Stimulated activated CD4-positive, alpha-beta T cell treated with anti-CD3 and anti-CD28 coated beads, Interleukin-15, amount 100 ng/mL, for 1 hour (primary cell): ENCODE data around the gene UBE2H.
"Not testable (repeated sequence)": the region's sequence is repeated elsewhere in the genome, so short reads cannot be mapped to it uniquely, and the experiment has no call there.

Source experiments
- DNase-seq, 2 donors: peaks; one replicate each; pipeline ENCODE4 v3.0.0-alpha.2; 2020; ENCODE audit warnings: low read depth in 1 of 2, low spot score in 1 of 2

The UBE2H gene

DNA sequence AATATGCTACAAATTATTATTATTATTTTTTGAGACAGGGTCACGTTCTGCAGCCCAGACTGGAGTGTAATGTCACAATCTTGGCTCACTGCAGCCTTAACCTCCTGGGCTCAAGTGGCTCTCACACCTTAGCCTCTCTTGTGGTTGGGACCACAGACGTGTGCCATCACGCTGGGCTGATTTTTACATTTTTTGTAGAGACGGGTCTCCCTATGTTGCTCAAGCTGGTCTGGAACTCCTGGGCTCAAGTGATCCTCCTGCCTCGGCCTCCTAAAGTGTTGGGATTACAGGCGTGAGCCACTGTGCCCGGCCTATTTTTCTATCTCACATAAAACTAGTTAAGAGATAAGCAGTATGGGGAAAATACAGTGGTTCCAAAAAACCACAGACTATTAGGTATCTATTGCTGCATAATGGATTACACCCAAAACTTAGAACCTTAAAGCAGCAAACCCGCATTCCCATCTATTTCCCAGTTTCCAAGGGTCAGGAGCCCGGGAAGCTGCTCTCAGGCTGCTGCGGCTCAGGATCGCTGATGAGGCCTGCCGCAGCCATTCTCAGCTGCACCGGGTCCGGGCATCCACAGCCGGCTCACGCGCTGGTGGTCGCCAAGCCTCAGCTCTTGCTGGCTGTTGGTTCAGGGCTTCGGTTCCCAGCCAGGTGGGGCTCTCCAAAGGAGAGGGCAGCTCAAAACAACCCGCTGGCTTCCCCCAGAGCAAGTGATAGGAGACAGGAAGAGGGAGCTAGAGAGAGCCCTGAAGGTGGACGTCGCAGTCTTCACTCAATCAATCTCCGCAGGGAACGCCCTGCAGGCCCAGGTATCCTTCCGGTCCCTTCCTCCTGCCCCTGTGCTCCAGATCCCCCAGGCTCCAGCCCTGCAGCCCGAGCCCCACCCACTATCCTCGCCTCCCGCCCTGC is 128.2 kb downstream of the UBE2H start:
- DNase-seq: no peak

DNA sequence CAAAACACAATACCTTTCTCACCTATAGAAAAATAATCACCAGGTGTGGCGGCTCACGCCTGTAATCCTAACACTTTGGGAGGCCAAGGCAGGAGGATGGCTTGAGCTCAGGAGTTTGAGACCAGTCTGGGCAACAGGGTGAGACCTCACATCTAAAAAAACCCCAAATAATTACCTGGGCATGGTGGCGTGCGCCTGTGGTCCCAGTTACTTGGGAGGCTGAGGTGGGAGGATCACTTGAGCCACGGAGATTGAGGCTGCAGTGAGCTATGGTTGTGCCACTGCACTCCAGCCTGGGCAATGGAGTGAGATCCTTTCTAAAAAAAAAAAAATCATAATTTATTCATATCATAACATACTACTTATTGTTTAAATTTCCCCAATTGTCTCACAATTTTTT is 129.6 kb downstream of the UBE2H start:
- DNase-seq: not testable (repeated sequence)

DNA sequence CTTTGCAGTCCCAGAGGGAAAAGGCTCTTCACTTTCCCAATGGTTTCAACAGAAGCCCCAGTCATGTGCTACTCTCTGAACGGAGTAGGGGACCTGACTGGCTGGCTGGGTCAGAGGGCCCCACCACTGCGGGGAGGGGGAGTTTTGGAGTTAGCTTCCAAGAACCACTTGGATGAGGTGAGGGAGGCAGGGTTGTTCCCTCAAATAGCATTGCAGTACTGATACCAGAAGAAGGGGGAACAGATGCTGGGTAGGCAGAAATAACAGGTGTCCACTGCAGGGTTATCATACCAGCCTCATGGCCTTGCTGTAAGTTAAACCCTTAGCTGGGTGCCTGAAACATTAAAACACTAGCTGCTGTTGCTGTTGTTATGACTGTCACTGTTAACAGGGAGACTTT is 131.3 kb downstream of the UBE2H start:
- no peak for DNase-seq

DNA sequence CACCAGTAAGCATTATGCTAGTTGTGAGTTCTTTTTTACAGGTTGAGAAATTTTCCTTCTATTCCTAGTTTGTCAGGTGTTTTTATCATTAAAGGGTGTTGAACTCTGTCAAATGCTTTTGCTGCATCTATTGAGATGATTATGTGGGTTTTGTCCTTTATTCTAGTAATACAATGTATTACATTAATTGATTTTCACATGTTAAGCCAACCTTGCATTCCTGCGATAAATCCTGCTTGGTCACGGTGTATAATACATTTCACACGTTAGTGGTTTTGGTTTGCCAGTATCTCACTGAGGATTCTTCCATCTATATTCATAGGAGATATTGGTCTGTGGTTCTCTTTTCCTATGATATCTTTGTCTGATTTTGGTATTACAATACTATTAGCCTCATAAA is 136.0 kb downstream of the UBE2H start:
- DNase-seq: no peak

DNA sequence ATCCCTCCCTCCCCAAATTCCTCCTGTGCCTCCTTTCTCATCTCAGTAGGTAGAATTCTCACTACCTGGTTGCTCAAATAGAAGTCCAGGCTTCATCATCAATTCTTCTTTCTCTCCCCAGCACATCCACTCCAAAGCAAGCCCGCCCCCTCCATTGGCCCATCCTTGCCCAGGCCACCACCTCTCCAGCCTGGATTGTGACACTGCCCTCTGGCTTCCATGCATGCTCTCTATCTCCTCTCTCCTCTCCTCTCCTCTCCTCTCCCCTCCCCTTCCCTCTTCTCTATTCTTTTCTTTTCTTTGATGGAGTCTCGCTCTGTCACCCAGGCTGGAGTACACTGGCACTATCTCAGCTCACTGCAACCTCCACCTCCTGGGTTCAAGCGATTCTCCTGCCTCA is 144.9 kb downstream of the UBE2H start:
- no peak for DNase-seq

DNA sequence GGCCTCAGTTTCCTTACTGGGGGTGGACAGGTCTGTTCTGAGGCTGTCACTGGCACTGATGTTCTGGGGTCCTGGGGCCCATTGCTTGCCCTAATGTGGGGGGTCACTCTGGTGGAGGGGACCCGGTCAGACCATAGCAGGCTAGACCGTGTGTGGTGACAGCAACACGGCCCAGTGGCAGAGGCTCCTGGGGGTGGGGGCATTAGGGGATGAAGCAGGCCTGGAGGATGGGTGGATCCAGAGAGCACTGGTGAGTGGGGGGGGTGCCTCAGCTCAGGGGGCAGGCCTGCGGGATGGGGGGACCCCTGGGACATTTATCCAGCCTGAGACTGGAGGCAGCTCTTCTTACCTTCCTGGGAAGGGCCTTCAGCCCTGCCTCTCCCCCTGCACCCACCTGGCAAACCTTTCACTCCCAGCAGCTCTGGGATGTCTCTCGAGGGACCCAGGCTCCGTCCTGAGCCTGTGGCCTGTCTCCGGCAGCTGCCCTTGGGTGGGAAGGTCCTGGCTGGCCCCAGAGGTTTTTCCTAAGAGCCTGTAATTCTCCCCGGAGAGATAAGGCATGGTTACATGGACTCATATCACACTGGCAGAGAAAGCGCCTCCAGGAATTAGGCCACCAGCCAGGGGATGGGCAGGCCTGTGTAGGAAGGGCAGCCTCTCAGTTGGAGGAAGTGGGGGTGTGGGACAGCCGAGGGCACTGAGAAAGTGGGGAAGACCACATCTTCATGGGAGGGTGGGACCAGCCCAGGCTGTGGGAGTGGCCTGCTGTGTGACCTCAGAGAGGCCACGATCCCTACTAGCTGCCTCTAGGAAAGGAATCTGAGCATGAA is 147.7 kb downstream of the UBE2H start:
- DNase-seq: no peak

DNA sequence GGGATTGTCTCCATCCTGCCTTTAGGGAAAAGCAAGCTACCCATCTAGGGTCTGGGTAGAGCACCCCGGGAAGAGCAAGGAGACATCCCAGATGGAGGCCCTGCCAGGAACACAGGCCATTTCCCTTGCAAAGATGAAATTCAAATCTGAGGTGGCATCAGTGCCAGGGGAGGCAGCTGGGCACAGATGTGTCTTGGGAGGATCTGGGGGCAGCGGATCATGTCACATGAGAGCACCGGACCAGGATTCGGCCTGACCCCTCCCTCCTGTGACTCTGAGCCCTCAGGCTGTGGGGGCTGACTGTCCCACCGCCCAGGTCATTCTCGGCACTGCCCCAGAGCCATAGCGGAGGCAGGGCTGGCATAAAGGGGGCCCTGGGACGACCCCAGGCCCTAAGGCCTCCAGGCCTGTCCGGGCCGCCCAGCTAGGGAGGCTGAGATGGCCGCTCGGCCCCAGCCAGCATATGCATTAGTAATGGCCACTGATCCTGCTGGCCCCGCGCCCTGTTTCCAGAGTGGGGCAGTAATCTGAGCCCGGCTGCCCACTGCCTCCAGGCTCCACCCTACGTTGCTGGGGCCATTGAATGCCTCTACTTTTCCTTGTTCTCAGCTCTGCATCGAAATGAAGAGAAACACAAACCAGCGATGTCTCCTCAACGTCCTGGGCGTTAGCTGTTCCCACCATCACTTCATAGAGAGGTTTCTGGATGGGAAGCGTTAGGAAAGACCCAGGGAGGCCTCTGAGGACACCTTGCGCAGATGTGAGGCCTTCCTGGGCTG is 148.5 kb downstream of the UBE2H start:
- no peak for DNase-seq

DNA sequence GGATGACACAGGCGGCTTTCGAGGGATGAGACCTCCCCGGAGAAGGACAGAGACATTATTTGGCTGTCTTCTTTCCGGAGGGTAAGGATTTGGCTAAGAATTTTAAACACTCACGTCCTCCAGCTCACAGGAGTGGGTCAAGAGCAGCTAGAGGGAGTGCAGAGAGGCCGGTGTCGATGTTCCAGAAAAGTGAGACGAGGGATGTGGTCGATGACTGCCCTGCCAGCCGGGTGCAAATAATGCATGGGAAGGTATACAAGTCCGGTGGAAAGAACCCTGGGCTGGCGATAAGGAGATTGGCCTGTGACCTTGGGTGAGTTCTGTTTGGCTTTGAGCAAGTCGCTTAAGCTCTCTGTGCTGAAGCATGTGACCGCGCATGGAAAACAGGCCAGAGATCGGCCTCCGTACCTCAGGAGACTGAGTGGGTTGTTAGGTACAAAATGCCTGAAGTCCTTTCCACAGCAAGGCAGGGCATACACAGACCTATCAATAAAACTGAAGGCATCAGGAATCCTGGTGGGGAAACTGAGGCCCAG is 149.1 kb downstream of the UBE2H start:
- no peak for DNase-seq

DNA sequence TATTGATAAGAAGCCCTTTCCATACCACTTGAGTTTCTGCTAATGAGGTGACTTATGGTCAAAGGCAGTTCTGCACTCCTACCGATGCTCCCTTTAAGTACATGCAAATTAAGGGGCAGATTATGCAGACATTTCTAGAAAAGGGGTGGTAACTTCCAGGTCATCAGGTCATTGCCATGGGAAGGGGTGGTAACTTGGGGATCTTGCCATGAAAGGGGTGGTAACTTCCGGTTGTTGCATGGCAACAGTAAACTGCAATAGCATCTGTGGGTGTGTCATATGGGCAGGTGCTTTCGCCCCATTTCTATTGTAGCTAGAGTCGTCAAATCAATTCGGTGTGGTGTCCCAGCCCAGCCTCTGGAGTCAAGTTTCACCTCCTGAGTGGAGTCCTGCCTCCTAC is 150.9 kb downstream of the UBE2H start:
- DNase-seq: no peak

DNA sequence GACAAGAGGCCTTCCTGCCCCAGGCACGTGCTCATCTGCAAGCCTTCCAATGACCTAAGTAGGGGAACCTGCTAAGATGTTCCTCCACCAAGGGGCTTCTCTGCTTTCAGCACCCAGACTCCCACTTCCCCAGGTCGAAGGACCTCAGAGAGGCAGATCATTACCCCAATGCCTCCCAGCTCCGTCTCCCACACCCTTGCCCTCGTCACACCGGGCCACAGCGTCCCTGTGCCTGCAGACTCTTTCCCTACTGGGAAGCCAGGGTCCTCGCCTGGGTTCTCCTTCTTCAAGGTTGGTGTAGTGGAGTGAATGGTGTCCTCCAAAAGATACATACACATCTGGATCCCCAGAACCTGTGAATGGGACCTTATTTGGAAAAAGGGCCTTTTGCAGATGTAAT is 151.9 kb downstream of the UBE2H start:
- DNase-seq: no peak

DNA sequence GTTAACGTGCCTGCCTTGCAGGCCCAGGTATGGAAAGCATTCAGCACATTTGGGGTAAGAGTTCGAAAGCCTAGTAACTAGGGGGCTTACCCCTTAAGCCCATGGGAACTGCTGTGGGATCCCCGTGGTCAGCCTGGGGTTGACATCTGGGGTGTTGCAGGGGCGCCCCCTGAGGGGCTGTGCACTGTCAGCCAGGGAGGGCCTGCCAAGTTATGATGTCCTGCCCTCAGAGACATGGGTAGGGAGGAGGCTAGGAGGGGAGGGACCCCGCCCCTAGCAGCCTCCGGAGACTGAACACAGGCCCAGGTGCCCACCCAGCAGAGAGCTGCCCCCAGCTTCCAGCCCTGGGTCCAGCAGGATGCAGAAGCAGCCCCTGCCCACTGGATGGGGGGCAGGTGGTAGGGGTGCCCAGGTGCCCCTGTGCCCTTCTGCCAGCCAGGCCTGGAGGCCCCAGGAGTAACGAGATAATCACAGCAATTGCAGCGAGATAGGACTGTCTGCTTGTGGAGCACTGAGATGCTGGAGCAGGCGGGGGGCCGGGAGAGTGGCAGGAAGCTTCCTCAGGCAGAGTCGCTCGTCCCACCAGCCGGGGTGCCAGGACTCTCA is 153.3 kb downstream of the UBE2H start:
- DNase-seq: no peak

DNA sequence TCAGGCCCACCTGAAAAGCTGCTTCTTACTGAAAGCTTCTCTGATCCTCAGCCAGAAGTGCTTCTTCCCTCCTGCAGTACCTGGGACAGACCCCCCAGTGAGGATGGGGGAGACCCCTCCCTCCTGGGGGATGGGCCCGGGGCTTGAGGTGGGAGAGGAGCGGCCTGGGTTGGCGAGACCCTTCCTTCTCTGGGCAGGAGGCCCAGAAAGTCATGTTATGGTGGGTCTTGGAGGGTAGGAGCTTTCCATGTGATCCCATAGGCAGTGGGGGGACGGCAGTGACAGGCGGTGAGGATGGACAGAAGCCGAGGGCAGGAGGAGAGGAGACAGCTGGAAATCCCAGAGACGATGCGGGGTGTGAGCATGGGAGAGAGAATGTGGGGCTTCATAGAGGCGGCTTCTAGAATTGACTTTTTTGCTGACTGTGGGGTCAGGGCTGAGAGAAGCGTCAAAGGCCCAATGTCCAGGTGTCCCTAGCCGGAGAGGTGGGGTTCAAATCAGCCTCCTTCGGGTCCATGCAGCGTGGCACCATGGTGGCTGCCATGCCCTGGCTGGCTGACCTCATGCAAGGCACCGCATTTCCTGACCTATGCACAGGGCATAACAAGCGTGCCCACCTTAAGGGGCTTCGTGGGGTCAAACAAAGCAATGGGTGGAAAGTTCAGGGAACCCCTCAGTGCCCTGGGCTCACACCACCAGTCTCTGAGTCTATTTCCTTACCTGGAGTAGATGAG is 154.0 kb downstream of the UBE2H start:
- no peak for DNase-seq

DNA sequence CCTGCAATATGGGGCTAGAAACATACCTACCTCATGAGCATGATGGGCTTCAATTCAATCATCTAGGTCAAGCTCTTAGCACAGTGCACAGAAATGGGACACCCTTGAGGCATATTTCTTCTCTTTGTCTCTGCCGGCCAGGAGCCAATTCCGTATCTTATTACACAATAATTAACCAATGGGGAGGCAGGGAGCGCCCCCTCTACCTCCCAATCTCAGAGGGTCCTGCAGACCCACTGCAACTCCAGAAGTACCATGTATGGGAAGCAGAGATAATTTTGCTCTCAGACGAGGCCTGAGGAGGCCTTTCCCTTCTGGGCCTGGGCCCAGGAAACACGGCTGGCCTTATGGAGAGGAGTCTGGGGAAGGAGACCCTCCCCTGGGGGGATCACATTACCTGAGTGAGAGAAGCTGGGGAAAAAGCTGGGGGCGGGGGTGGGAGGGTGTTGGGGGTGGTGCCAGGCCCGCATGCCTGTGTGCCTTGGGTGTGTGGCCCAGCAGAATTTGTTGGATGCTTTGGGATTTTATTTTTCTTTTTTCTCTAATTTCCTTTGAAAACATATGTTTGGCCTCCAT is 155.5 kb downstream of the UBE2H start:
- no peak for DNase-seq

DNA sequence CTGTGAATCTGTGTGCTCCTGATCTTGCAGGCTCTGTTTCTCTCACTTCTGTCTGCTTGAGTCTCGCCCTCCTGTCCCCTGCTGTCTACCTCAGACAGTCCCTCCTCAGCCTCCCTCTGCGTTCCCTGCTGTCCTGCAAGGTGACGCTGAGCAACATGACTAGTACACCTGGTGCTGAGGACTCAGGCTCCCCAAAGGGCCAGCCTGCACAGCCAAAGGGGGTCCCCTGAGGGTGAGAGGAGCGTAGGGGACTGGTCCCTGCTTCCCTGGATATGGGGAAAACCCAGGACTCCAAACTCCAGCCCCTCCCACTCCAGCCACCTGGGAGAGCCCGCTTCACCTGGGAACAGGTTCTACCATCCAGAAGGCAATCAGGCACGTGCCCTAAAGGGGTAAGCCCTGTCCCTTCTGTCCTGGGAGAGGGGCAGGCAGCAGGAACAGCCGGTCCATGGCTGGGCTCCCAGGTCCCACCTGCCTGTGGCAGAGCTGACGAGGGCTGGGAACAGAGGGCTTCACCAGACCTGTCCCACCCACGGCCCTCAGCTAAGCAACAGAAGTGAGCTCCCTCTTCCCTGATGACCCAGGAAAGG is 156.5 kb downstream of the UBE2H start:
- DNase-seq: no peak

DNA sequence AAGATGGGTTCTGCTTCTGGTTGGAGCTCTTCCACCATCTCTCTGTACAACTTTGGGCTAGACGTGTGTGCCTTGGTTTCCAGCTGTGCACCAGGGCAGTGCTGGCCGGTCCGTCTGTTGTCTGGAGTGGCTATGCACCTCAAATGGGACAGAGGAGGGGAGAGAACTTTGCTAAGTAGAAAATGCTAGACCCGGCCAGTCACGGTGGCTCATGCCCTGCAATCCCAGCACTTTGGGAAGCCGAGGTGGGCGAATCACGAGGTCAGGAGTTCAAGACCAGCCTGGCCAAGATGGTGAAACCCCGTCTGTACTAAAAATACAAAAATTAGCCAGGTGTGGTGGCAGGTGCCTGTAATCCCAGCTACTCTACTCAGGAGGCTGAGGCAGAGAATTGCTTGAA is 158.3 kb downstream of the UBE2H start:
- DNase-seq: not testable (repeated sequence)

DNA sequence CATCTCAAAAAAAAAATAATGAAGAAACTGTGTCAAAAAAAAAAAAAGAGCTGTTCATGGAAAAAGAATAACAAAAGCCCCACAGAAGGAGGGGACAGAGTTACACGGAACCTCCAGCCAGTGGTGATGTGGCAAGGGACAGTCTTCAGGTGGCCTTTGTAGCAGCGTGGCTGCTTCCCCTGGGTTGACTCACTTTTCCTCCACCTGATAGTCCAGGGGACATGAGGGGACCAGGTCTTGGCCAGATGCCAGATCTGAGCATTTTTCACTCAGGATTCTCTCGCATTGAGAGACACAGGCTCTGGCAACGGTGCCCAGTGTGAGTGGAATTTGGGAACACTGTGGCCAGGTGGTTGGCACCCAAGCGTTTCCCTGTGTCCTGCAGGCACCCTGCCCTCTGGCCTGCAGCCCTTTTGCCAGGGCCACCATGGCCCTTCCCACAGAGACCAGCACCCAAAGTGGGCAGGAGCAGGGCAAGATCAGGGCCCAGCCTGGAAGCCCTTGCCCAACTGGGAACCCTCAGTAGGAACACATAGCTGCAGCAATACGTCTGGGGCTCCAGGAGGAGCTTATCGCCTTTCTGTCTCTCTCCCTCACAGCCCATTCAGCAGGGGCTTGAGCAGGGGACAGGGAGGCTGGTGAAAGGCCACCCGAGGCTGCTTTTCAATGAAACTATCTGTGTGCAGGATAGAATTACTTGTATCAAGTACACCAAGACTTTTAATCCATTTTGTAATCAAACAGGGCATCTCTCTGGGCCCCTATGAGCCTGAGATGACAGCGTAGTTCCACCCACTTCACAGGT is 159.1 kb downstream of the UBE2H start:
- no peak for DNase-seq

DNA sequence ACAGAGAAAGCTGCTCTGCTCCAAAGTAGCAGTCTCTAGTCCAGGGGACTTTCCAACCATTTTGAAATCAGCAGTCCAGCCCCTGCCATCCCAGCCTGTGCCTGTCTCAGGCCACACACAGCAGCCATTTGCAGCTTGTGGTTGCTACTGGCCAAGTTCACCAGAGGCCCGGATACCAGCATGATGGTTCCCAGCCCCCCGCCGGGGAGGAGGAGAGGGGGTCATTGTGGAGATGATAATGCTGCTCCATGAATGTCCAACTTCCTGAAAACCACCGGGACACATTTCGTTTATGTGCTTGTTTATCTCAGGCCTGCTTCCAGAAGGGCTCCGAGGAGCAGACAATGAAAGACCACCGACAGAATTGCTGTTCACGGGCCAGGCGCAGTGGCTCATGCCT is 160.0 kb downstream of the UBE2H start:
- no peak for DNase-seq

DNA sequence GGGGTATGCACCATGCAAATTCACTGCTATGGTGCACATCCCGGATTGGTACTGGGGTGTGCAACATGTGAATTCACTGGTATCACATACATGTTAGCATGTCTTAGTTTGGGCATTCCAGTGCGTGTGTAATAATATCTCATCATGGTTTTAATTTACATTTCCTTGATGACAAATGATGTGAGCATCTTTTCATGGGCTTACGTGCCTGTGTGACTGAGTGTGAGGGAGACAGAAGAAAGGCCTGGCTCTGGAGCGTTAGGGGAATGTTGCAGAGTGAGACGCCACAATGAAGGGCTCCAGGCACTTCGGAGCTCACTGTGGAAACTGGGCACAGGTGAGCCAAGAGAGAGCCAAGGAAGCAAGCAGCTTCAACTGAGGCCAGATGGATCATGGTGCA is 162.6 kb downstream of the UBE2H start:
- DNase-seq: no peak

DNA sequence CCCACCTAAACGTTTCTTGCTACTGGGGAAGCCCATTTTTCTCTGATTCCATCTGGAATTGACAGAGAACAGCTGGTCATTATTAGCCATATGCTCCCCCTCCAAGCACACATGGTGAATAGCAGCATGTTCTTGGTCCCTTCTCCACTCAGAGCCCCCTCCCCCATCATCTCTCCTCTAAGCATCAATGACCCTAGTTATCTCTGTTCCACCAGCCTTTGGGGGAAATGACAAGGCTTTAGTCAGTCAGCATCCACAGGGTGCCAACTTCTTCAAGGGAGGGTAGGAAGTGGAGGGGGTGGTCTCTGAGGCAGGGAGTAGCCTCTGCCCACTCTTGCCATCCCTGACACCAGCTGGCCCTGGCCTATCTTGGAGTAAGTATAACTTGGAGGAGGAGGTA is 163.1 kb downstream of the UBE2H start:
- no peak for DNase-seq
